AG09319 (cell line): ENCODE measurements around the gene GLE1.

ENCODE experiments used
- DNase-seq: peaks from one replicate; pipeline ENCODE4 v3.0.0-alpha.2; 2010; ENCODE audit warnings: low read depth; ENCODE audit errors: extremely low read depth
- CTCF ChIP-seq: IDR thresholded peaks from 2 replicates; pipeline ENCODE4 v1.5.1; 2011; ENCODE audit warnings: low read depth, mild to moderate bottlenecking, inconsistent platforms, low read length, moderate library complexity

Gene GLE1

GRCh38 chr9:128485414-128485855, 19.1 kb upstream of the GLE1 start:
- DNase-seq: no peak
- no peak for TF ChIP-seq CTCF

- no peak for DNase-seq
- no peak for TF ChIP-seq CTCF
These were observed 18.3 kb upstream of the GLE1 start for GRCh38 chr9:128486201-128486600.

DNA sequence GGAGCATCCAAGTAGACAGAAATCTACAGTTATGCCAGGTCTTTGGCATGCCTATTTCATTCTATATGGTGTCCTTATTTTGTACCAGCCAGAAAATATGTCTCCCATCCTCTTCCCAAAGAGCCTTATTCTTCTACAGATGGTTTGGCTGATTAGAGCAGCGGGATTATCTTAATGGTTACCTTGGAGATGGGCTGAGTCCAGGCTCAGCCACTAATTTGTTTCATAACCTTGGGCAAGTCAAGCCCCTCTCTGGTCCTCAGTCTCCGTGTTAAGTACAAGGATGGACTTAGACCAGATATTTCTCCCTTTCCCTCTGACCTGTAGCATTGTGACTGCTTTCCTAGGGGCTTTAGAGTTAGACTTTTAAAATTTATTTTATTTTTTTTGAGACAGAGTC, 11.1 kb upstream of the GLE1 start:
- DNase-seq: no peak
- TF ChIP-seq CTCF: no peak

GRCh38 chr9:128494108-128494745, 10.3 kb upstream of the GLE1 start:
- TF ChIP-seq CTCF: no peak
- no peak for DNase-seq

GRCh38 chr9:128494746-128495129, 9.8 kb upstream of the GLE1 start:
- DNase-seq: no peak
- TF ChIP-seq CTCF: no peak

GRCh38 chr9:128495296-128495695, 9.2 kb upstream of the GLE1 start:
- TF ChIP-seq CTCF: no peak
- no peak for DNase-seq

GRCh38 chr9:128495804-128496417, 8.6 kb upstream of the GLE1 start:
- no peak for TF ChIP-seq CTCF
- no peak for DNase-seq
